Upper lobe of left lung (tissue), 4 donors: ENCODE measurements around the gene IRAK1.

Experiments used
- POLR2AphosphoS5 ChIP-seq, 2 donors: sonication (generic); formaldehyde crosslinking; IDR thresholded peaks; one replicate each; pipeline ENCODE4 v1.5.1; 2017; ENCODE audit warnings: antibody characterized with exemption in 2 of 2
- TF ChIP-seq, protein P1 (sequence below), 6 experiments: fragments of 450-650 bp in 4 of 6; fragments of 200-600 bp in 2 of 6; sonication (generic) in 2 of 6; IDR thresholded peaks; one replicate each; pipeline ENCODE4 v1.5.1; 2016 to 2019; ENCODE audit warnings: antibody characterized with exemption in 6 of 6

DNA sequence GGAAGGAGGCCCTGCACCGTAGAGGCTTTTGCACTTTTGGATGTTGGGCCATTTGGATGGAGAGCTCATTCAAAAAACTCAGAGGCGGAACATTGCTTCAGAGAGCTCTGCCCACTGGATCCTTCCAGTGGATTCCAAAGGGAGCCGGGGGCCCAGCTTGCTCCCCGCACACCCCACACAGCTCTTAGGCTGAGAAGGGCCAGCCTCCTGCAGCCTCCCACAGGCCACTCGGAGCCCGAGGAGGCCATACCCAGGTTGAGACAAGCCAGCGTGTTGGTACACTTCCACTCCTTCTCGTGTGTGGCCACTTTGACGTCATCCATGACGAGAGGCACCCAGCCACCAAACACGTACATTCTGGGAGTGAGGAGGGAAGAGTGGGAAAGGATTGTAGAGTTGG lies 58.4 kb downstream of the IRAK1 start:
- TF ChIP-seq, protein P1, sequence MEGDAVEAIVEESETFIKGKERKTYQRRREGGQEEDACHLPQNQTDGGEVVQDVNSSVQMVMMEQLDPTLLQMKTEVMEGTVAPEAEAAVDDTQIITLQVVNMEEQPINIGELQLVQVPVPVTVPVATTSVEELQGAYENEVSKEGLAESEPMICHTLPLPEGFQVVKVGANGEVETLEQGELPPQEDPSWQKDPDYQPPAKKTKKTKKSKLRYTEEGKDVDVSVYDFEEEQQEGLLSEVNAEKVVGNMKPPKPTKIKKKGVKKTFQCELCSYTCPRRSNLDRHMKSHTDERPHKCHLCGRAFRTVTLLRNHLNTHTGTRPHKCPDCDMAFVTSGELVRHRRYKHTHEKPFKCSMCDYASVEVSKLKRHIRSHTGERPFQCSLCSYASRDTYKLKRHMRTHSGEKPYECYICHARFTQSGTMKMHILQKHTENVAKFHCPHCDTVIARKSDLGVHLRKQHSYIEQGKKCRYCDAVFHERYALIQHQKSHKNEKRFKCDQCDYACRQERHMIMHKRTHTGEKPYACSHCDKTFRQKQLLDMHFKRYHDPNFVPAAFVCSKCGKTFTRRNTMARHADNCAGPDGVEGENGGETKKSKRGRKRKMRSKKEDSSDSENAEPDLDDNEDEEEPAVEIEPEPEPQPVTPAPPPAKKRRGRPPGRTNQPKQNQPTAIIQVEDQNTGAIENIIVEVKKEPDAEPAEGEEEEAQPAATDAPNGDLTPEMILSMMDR (IDR thresholded peaks at IDR 0.05): no peak
- no peak for TF ChIP-seq POLR2AphosphoS5 (IDR thresholded peaks at IDR 0.05)
